ENCODE results near the gene MARCHF2.

The MARCHF2 gene

GRCh38 chr19:8455018-8455417 lies 41.9 kb downstream of the MARCHF2 start:
- DNase-seq, result no peak

- no peak for DNase-seq
Observed at GRCh38 chr19:8456064-8456463, 43.0 kb downstream of the MARCHF2 start.

- no peak for DNase-seq
Observed at GRCh38 chr19:8457209-8457608, 44.1 kb downstream of the MARCHF2 start.

- DNase-seq, result no peak
Observed at GRCh38 chr19:8457827-8458226, 44.7 kb downstream of the MARCHF2 start.

GRCh38 chr19:8458380-8458779 lies 45.3 kb downstream of the MARCHF2 start:
- DNase-seq, result no peak

GRCh38 chr19:8459095-8459494 lies 46.0 kb downstream of the MARCHF2 start:
- no peak for DNase-seq

- no peak for DNase-seq
Observed at GRCh38 chr19:8459520-8460270, 46.6 kb downstream of the MARCHF2 start.

GRCh38 chr19:8460516-8461298 lies 47.6 kb downstream of the MARCHF2 start:
- no peak for DNase-seq

- DNase-seq, result no peak
Observed at GRCh38 chr19:8461376-8461775, 48.3 kb downstream of the MARCHF2 start.

- no peak for DNase-seq
Observed at GRCh38 chr19:8461891-8462290, 48.8 kb downstream of the MARCHF2 start.

GRCh38 chr19:8462571-8462970 lies 49.5 kb downstream of the MARCHF2 start:
- DNase-seq, result no peak

GRCh38 chr19:8463365-8463764 lies 50.3 kb downstream of the MARCHF2 start:
- no peak for DNase-seq

- no peak for DNase-seq
Observed at GRCh38 chr19:8466018-8466417, 52.9 kb downstream of the MARCHF2 start.

GRCh38 chr19:8468124-8468523 lies 55.0 kb downstream of the MARCHF2 start:
- DNase-seq, result no peak

GRCh38 chr19:8468761-8469373 lies 55.8 kb downstream of the MARCHF2 start:
- no peak for DNase-seq

GRCh38 chr19:8469613-8470368 lies 56.7 kb downstream of the MARCHF2 start:
- no peak for DNase-seq

GRCh38 chr19:8473648-8474476 lies 60.8 kb downstream of the MARCHF2 start:
- no peak for DNase-seq

- no peak for DNase-seq
Observed at GRCh38 chr19:8475005-8475404, 61.9 kb downstream of the MARCHF2 start.

- DNase-seq, result no peak
Observed at GRCh38 chr19:8476524-8476923, 63.4 kb downstream of the MARCHF2 start.

- no peak for DNase-seq
Observed at GRCh38 chr19:8477889-8478288, 64.8 kb downstream of the MARCHF2 start.

- no peak for DNase-seq
Observed at GRCh38 chr19:8478598-8478997, 65.5 kb downstream of the MARCHF2 start.

GRCh38 chr19:8481201-8481600 lies 68.1 kb downstream of the MARCHF2 start:
- no peak for DNase-seq
